ENCODE measurements around the gene AZU1.

The AZU1 gene

GRCh38 chr19:797528-798414 is 29.9 kb upstream of the AZU1 start:
- DNase-seq (ENCODE audit: low read depth, low spot score): no peak

DNA sequence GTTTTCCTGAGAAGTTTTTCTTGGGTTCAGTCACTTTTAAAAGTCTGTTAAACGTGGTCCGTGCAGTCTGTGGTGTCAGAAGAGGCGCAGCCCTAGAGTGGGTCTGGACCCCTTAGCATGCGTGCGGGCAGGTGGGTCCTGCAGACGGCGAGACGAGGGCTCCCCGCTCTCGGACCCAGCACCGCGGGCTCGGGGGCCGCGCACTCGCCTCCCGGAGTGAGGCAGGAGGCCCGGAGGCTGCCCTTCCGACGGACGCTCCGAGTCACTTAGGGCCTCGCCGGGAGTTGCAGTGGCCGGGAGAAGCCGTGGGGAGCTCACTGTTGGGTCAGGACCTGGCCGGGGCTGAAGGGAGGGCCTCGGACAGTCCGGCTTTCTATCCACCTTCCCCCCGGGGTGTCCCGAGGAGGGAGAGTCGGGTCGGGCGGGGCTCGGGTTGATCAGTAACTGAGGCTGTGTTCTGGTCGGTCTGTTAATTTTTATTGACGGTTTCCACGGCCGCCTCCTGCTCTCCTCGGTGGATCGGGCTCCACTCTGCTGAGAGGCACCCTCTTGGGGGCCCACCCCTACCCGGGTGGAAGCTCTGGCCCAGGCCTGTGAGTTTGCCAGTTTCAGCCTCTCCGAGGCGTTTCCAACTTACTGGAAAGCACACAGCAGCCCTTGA is 29.1 kb upstream of the AZU1 start:
- no peak for DNase-seq (ENCODE audit: low read depth, low spot score)

DNA sequence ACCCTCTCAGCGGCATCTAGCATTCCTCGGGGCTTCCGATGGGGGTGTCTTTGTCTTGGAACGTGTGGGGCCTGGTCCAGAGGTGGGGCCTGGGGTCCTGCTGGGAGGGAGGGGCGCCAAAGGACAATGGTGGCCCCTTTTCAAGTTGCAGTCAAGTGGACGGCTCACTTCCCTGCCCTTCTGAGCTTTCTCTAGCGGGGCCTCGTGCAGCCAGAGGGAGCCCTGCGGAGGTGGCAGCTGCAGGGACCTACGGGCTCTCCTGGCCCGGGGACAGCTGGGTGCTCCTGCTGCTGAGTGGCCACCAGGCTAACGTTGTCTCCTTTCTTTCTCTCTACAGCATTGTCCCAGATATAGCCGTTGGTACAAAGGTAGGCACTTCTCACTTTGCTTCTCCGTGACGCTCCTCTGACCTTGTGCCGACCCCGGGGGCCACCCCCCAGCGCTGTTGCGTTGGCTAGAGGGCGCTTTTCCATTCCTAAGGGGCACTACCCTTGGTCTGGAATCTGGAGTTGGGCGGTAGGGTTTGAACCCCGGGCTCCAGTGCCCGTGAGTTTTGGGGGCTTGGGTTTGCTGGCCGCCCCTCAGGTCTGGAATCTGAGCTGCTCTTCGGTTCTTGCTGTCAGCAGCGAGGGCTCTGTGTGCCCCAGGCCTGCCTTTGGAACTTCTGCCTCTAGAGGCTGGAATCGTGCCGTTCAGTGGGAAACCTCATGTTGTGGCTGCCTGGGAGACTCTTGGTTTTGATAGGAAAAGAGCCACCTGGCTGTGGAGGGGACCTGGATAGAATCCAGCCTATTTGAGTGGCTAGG is 28.4 kb upstream of the AZU1 start:
- DNase-seq (ENCODE audit: low read depth, low spot score): no peak

- DNase-seq (ENCODE audit: low read depth, low spot score): no peak
Observed at GRCh38 chr19:800360-801029, 27.1 kb upstream of the AZU1 start.

DNA sequence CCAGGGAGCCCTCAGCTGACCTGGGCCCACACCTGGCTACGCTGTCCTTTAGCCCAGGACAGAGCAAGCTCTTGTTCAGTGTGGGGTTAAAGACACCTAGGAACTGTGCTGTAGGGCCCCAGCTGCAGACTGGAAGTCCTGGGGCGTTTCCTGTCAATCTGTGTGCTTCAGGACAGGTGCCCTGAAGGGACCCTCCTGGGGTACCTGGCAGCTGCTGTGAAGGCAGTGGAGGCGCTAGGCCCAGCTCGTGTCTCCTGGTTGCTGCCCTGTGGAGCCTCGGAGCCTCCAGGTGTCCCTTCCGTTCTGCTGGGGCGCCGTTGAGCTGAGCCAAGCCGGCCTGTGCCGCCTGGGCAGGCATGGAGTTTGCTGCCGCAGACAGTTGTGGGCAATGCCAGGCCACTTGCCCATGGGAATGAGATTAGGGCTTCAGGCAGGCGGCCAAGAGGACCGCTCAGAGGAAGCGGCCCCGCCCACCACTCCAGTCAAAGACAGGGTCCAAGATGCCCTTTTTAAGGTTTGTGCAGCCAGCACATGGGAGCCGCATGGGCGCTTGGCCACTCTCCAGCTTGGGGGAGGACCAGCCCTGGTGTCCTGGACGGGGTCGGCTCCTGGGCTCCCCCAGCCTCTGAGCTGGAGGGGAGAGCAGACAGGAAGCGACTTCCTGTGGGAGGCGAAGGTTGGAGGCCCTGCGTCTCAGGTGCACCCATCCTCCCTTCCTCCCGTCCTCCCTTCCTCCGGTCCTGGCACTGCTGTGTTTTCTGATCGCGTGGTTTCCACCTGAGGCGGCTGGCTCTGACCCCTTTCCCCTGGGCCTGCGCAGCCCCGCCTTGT is 26.4 kb upstream of the AZU1 start:
- no peak for DNase-seq (ENCODE audit: low read depth, low spot score)

DNA sequence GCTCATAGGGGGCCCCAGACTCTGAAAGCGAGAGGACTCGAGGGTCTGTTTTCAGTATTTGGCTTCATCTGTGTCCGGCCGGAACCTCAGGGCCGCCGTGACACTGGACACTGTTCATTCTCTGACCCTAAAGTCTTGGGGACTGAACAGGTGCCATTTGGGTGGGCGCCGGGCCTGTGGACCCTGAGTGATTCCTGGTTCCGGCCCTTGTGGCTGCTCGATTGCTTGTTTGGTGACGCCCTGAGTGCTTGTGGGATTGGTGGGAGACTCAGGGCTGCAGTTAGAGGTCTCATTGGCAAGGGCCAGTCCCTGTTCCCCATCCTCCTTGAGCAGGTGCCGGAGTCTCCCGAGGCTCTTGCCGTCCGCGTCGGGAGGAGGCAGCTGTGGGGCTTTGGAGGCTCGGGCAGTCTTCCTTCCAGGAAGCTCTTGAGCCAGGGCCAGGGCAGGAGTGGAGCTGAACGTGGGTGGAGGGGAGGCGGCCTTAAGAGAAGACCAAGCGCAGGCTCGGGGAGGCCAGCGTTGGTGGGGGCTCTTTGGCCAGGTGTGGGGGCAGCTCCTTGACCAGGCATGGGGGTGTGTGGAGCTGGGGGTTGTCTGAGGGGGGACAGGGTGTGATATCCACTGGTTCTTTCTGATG is 25.7 kb upstream of the AZU1 start:
- DNase-seq (ENCODE audit: low read depth, low spot score): no peak

DNA sequence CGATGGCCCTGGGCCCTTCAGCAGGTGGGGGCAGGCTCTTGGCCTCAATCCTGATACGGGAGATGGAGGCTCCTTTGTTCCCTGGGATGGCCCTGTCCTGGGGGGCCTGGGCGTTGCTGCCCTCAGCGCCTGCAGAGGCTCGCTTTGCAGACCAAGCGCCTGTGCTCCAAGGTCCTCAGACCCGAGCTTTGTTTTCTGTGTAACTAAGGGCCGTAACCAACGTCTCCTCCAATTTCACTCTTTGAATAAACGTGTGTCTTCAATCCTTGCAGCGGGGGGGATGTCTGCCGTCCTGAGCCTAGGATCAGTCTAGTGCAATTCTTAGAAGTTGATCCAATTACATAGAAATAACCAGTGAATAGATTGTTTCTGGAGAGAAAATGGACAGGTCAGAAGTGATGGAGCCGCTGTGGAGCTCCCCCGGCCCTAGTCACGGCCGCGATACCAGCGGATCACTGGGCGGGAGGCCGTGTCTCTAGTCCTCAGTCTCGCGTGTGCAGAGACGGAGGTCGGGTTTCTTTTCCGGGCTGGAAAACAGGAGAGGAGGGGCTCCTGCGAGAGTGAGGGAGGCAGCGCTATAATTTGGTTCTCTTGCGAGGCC is 25.0 kb upstream of the AZU1 start:
- no peak for DNase-seq (ENCODE audit: low read depth, low spot score)

GRCh38 chr19:803099-803561 is 24.5 kb upstream of the AZU1 start:
- DNase-seq (ENCODE audit: low read depth, low spot score): no peak

- DNase-seq (ENCODE audit: low read depth, low spot score): no peak
Observed at GRCh38 chr19:803686-804418, 23.8 kb upstream of the AZU1 start.

GRCh38 chr19:804419-805165 is 23.0 kb upstream of the AZU1 start:
- DNase-seq (ENCODE audit: low read depth, low spot score): no peak

- DNase-seq (ENCODE audit: low read depth, low spot score): no peak
Observed at GRCh38 chr19:805166-805551, 22.5 kb upstream of the AZU1 start.

DNA sequence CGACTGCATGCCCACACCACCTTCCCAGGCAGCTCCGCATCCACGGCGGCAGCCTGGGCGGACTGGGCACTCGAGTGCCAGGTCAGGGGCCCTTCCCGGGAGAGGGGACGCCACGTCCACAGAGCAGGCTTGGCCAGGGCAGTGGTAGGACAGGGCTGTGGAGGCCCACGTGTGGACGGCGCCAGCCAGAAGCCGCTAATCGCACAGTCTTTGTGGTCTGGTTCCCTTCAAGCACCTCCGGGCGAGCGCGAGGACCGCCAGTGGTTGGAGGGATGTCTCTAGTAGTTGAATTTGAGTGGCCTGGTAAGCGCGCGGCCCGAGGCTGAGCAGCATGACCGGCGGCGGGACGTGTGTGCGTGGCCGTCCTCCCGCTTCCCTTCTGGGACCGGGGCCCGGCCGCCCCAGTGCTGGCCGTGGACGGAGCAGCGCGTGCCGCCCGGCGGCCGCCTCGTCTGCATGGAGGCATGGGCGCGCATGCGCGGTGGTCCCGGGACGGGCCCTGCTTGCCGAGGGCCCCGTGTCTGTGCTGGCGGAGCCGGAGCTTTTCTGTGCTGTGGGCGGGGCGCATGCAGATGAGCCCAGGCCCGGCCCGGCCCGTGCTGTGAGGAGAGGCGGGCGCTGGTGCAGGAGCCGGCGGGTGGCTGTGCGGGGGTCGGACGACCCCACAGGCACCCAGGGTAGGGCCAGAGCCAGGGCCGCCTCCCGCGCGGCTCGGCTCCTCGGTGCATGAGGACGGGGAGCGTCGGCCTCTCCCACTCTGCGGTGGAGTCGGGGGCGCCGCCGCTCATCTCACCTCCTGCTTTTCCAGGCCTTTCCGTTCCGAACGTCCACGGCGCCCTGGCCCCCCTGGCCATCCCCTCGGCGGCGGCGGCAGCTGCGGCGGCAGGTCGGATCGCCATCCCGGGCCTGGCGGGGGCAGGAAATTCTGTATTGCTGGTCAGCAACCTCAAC is 21.8 kb upstream of the AZU1 start:
- DNase-seq (ENCODE audit: low read depth, low spot score): no peak

DNA sequence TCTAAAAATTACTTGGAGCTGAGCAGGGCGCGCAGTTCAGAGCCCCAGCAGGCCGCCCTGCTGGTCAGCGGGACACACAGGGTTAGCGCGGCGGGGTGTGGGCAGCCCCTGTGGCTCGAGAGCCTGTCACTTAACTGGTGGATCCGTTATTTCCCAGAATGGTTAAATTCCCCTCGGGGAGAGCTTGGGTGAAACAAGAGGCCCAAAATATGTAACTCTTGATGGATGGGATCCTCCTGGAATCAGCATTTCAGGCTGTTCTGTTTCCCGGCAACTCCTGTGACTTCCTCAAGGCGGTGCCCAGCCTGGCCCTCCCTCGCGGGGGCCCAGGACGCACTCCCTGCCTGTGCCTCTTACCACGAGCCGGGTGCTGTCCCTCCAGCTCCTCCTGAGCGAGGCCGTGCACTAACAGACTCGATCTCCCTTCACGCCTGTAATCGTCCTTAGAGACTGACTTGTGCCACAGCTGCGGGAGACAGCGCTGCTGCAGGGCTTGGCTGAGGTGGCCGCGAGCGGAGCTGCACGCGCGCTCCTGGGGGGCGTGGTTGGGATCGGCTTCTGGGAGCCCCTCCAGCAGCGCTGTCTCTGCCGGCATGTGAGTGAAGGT is 20.7 kb upstream of the AZU1 start:
- no peak for DNase-seq (ENCODE audit: low read depth, low spot score)

DNA sequence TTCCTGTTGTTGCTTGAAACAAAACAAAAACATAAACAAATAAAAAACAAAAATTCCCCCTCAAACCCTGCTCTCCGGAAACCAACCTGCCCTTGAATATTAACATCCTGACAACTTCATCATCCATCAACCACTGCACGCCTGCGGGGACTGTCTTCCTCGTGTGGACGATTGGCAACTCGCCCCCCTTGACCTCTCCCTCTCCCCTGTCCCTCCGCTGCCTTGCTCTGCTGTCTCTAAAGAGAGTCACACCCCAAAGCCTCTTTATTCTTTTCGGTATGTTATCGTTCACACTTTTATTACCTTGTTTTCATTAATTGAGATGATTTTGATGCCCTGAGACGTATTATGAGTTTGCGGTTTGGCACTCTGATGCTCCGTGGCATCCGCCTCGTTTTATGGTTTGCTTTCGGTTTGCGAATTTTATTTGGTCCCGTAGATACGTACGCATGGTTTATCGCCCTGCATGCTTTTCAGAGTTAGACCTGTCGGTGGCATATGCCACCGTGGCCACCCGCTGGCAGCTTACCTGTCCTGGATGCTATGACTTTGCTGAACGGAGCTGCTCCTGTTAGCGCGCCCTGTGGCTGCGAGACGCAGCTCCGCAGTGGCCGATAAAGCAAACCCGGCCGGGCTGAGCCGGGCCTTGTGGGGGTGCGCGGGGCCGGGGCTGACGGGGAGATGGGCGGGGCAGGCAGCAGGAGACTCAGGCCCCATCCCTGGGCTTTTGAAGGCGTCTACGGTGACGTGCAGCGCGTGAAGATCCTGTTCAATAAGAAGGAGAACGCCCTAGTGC is 19.8 kb upstream of the AZU1 start:
- no peak for DNase-seq (ENCODE audit: low read depth, low spot score)

DNA sequence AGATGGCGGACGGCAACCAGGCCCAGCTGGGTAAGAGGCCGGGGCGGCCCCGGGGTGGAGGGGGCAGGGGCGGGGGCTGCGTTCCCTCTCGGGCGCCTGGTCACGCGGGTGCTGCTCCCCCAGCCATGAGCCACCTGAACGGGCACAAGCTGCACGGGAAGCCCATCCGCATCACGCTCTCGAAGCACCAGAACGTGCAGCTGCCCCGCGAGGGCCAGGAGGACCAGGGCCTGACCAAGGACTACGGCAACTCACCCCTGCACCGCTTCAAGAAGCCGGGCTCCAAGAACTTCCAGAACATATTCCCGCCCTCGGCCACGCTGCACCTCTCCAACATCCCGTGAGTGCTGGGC is 19.2 kb upstream of the AZU1 start:
- no peak for DNase-seq (ENCODE audit: low read depth, low spot score)
